Measurements from ENCODE around the gene HSD17B1. TPM values are rescaled to one million over a fixed set of nuclear protein-coding genes. Genes with fewer than 3 reads are reported as not detected.

HSD17B1 gene
- total and polyA plus RNA-seq, 2 of the 13 experiments (the other 11 are each of a cell fraction or from before 2014, with no cell fraction given): 0.54 to 0.93 TPM

DNA sequence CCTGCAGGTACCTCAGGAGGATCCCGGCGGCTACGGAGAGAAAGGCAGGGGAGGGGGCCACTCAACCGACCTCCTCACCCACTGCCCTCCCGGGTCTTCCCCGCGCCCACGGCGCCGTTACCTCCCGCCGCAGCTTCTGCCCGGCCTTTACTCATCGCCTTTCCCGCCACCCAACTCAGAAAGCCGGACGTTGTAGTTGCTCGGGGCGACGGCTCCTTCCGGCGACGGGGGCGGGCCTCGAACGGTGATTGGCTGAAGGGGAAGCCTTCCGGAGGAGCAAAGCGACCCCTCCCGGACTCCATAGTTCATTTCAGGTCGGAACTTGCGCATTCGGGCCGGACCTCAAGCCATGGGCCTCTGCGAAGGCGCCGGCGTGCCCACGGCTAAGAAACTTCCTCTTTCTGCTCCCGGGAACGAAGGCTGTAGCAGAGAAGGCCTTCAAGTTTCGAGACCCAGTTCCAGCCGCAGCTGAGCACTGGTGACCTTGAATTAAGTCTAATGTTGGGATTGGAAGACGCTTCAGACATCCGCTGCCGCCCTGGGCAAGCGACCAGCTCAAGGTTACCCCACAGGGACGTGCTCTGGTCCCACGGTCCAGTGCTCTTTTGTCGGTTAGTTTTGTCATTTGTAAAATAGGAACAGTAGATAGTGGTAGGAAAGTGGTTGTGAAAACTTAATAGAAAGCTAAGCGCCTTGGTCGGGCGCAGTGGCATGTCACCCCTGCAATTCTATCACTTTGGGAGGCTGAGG lies 25.0 kb downstream of the HSD17B1 start, which contains the start of gene PSMC3IP (continued):
- TF ChIP-seq KMT2B (CRISPR knock-in tag; IDR thresholded peaks at IDR 0.05) (peak; percentile 89), SP1 (IDR thresholded peaks at IDR 0.05) (no peak), SP1 (CRISPR knock-in tag; IDR thresholded peaks at IDR 0.05) (peak; percentile 38; the same call in 1 of the 2 replicates), ZNF530 (CRISPR knock-in tag; IDR thresholded peaks at IDR 0.05; ENCODE audit: low read depth) (no peak), ZBTB1 (CRISPR knock-in tag; IDR thresholded peaks at IDR 0.05; ENCODE audit: borderline replicate concordance) (peak; percentile 76; the same call in 1 of the 2 replicates), SRY (CRISPR knock-in tag; IDR thresholded peaks at IDR 0.05) (peak; percentile 93), DMAP1 (CRISPR knock-in tag; IDR thresholded peaks at IDR 0.05) (peak; percentile 89; the same call in 1 of the 2 replicates), ZNF713 (CRISPR knock-in tag; IDR thresholded peaks at IDR 0.05) (no peak), PHB2 (IDR thresholded peaks at IDR 0.05; ENCODE audit: partially characterized antibody) (no peak), NFYC (CRISPR knock-in tag; IDR thresholded peaks at IDR 0.05) (peak; percentile 95), NCOA5 (CRISPR knock-in tag; IDR thresholded peaks at IDR 0.05) (no peak; the same call in 1 of the 2 replicates), NR2F1 (CRISPR knock-in tag; IDR thresholded peaks at IDR 0.05) (no peak)
- TF ChIP-seq, protein P1, sequence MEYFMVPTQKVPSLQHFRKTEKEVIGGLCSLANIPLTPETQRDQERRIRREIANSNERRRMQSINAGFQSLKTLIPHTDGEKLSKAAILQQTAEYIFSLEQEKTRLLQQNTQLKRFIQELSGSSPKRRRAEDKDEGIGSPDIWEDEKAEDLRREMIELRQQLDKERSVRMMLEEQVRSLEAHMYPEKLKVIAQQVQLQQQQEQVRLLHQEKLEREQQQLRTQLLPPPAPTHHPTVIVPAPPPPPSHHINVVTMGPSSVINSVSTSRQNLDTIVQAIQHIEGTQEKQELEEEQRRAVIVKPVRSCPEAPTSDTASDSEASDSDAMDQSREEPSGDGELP (IDR thresholded peaks at IDR 0.05; ENCODE audit: borderline replicate concordance, low read depth): no peak; the same call in 1 of the 2 replicates
- TF ChIP-seq, protein P2, sequence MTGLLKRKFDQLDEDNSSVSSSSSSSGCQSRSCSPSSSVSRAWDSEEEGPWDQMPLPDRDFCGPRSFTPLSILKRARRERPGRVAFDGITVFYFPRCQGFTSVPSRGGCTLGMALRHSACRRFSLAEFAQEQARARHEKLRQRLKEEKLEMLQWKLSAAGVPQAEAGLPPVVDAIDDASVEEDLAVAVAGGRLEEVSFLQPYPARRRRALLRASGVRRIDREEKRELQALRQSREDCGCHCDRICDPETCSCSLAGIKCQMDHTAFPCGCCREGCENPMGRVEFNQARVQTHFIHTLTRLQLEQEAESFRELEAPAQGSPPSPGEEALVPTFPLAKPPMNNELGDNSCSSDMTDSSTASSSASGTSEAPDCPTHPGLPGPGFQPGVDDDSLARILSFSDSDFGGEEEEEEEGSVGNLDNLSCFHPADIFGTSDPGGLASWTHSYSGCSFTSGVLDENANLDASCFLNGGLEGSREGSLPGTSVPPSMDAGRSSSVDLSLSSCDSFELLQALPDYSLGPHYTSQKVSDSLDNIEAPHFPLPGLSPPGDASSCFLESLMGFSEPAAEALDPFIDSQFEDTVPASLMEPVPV (CRISPR knock-in tag; IDR thresholded peaks at IDR 0.05): peak; percentile 88
- TF ChIP-seq, protein P3, sequence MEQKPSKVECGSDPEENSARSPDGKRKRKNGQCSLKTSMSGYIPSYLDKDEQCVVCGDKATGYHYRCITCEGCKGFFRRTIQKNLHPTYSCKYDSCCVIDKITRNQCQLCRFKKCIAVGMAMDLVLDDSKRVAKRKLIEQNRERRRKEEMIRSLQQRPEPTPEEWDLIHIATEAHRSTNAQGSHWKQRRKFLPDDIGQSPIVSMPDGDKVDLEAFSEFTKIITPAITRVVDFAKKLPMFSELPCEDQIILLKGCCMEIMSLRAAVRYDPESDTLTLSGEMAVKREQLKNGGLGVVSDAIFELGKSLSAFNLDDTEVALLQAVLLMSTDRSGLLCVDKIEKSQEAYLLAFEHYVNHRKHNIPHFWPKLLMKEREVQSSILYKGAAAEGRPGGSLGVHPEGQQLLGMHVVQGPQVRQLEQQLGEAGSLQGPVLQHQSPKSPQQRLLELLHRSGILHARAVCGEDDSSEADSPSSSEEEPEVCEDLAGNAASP (CRISPR knock-in tag; IDR thresholded peaks at IDR 0.05; ENCODE audit: borderline replicate concordance): peak; percentile 99
- TF ChIP-seq, protein P4, sequence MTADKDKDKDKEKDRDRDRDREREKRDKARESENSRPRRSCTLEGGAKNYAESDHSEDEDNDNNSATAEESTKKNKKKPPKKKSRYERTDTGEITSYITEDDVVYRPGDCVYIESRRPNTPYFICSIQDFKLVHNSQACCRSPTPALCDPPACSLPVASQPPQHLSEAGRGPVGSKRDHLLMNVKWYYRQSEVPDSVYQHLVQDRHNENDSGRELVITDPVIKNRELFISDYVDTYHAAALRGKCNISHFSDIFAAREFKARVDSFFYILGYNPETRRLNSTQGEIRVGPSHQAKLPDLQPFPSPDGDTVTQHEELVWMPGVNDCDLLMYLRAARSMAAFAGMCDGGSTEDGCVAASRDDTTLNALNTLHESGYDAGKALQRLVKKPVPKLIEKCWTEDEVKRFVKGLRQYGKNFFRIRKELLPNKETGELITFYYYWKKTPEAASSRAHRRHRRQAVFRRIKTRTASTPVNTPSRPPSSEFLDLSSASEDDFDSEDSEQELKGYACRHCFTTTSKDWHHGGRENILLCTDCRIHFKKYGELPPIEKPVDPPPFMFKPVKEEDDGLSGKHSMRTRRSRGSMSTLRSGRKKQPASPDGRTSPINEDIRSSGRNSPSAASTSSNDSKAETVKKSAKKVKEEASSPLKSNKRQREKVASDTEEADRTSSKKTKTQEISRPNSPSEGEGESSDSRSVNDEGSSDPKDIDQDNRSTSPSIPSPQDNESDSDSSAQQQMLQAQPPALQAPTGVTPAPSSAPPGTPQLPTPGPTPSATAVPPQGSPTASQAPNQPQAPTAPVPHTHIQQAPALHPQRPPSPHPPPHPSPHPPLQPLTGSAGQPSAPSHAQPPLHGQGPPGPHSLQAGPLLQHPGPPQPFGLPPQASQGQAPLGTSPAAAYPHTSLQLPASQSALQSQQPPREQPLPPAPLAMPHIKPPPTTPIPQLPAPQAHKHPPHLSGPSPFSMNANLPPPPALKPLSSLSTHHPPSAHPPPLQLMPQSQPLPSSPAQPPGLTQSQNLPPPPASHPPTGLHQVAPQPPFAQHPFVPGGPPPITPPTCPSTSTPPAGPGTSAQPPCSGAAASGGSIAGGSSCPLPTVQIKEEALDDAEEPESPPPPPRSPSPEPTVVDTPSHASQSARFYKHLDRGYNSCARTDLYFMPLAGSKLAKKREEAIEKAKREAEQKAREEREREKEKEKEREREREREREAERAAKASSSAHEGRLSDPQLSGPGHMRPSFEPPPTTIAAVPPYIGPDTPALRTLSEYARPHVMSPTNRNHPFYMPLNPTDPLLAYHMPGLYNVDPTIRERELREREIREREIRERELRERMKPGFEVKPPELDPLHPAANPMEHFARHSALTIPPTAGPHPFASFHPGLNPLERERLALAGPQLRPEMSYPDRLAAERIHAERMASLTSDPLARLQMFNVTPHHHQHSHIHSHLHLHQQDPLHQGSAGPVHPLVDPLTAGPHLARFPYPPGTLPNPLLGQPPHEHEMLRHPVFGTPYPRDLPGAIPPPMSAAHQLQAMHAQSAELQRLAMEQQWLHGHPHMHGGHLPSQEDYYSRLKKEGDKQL (CRISPR knock-in tag; IDR thresholded peaks at IDR 0.05; ENCODE audit: low read depth): peak; percentile 58; the same call in 1 of the 2 replicates
- TF ChIP-seq, protein P5, sequence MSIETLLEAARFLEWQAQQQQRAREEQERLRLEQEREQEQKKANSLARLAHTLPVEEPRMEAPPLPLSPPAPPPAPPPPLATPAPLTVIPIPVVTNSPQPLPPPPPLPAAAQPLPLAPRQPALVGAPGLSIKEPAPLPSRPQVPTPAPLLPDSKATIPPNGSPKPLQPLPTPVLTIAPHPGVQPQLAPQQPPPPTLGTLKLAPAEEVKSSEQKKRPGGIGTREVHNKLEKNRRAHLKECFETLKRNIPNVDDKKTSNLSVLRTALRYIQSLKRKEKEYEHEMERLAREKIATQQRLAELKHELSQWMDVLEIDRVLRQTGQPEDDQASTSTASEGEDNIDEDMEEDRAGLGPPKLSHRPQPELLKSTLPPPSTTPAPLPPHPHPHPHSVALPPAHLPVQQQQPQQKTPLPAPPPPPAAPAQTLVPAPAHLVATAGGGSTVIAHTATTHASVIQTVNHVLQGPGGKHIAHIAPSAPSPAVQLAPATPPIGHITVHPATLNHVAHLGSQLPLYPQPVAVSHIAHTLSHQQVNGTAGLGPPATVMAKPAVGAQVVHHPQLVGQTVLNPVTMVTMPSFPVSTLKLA (IDR thresholded peaks at IDR 0.05): no peak
- TF ChIP-seq, protein P6, sequence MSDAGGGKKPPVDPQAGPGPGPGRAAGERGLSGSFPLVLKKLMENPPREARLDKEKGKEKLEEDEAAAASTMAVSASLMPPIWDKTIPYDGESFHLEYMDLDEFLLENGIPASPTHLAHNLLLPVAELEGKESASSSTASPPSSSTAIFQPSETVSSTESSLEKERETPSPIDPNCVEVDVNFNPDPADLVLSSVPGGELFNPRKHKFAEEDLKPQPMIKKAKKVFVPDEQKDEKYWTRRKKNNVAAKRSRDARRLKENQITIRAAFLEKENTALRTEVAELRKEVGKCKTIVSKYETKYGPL (CRISPR knock-in tag; IDR thresholded peaks at IDR 0.05): no peak
